Mucosa of stomach (tissue), 1 donor: ENCODE data around the gene BPIFB3.

ENCODE experiments used
- H3K27me3 ChIP-seq: one replicate; pipeline ENCODE4 v1.7.0; 2013; ENCODE audit warnings: mild to moderate bottlenecking, low read length; ENCODE audit not compliant: control insufficient read depth, insufficient read depth
- H3K36me3 ChIP-seq: one replicate; pipeline ENCODE4 v1.7.0; 2013; ENCODE audit warnings: low read length; ENCODE audit not compliant: control insufficient read depth, insufficient read depth
- H3K4me1 ChIP-seq: one replicate; pipeline ENCODE4 v1.7.0; 2013; ENCODE audit warnings: mild to moderate bottlenecking, low read length; ENCODE audit not compliant: control insufficient read depth, insufficient read depth
- H3K4me3 ChIP-seq: one replicate; pipeline ENCODE4 v1.7.0; 2013; ENCODE audit warnings: low read length
- H3K9ac ChIP-seq: one replicate; pipeline ENCODE4 v1.7.0; 2013; ENCODE audit warnings: mild to moderate bottlenecking, low read length, moderate library complexity
- H3K9me3 ChIP-seq: one replicate; pipeline ENCODE4 v1.7.0; 2013; ENCODE audit warnings: mild to moderate bottlenecking, low read length, moderate library complexity; ENCODE audit not compliant: control insufficient read depth
- donor health status: Pancreatic carcinoma.

The BPIFB3 gene

DNA sequence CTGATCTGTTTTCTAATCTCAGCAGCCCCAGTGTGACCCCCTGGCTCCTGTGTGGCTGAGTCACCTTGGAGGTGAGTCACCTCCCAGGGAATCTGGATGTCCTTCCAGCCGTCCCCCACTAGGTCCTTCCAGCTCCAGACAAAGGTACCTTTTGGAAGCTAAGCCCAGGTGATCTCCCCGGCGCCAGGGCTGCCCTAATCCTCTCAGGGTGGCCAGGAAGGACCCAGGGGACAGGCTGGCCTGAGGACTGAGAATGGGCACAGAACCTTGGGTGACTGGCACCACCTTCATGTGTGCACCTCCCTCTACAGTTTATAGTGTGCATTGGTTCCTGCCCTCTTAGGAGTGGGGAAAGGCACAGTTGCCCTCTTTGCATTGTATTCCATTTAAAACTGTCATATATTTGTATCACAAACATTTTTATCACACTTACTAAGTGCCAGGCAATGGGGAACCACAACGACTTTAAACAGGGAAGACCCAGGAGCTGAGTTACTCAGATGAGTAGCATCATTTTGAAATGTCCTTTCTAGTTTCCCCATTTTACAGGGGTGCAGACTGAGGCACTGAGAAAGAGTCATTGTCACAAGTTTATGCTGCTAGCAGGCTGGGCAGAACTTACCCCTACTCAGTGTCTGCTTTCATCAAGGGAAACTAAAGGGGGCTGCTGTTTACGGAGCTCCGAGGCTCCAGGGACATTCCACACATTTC, 23.1 kb downstream of the BPIFB3 start:
- Histone ChIP-seq H3K9me3 (no peaks in the 10 kb centered on the region), H3K4me1 (no peaks in the 10 kb centered on the region), H3K9ac (no peak overlapping the region), H3K4me3 (no peak overlapping the region), H3K27me3 (peaks cover 6% of the 10 kb centered on the region), H3K36me3 (no peaks in the 10 kb centered on the region)

- peaks cover 6% of the 10 kb centered on the region for H3K27me3 ChIP-seq
- no peak within 1 kb of the TSS for H3K4me3 ChIP-seq
- no peaks in the 10 kb centered on the region for H3K9me3 ChIP-seq
- no peak within 1 kb of the TSS for H3K9ac ChIP-seq
- H3K36me3 ChIP-seq: no peaks in the 10 kb centered on the region
- no peaks in the 10 kb centered on the region for H3K4me1 ChIP-seq
These were observed 25.6 kb downstream of the BPIFB3 start, which contains the start of gene BPIFB4 for GRCh38 chr20:33079259-33079658. Gene BPIFB4, plus strand, starts transcription at chr20:33079643. Its CDS starts 1,884 bp downstream, at chr20:33081527.

DNA sequence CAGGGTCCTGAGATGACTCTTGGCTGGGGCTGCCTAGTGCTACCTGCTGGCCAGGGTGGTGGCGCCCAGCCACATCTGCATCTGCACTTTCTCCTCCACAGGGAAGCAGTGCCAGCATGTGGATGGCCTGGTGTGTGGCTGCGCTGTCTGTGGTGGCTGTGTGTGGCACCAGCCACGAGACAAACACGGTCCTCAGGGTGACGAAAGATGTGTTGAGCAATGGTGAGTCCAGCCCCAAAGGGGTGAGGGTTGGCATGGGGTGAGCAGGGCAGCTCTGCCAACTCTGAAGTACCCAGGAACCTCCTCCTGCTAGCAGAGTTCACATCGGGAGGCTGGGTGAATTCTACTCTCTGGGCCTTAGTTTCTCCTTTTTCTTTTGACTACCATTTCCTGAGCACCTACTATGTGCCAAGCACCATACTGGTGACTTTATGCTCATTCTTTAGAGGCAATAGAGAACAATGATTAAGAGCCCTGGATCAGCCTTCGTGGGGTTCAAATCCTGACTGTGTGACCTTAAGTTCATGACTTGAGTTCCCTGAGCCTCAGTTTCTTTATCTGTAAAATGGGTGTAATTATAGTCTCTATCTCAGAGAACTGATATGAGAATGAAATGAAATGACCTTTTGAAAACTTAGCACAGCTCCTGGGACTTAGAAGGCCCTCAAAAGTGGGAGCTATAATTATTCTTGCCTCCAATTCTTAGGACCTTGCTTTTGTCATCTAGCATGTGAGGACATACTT, 27.9 kb downstream of the BPIFB3 start:
- Histone ChIP-seq H3K9ac (no peak overlapping the region), H3K27me3 (peaks cover 6% of the 10 kb centered on the region), H3K36me3 (no peaks in the 10 kb centered on the region), H3K9me3 (no peaks in the 10 kb centered on the region), H3K4me1 (no peaks in the 10 kb centered on the region), H3K4me3 (no peak overlapping the region)

DNA sequence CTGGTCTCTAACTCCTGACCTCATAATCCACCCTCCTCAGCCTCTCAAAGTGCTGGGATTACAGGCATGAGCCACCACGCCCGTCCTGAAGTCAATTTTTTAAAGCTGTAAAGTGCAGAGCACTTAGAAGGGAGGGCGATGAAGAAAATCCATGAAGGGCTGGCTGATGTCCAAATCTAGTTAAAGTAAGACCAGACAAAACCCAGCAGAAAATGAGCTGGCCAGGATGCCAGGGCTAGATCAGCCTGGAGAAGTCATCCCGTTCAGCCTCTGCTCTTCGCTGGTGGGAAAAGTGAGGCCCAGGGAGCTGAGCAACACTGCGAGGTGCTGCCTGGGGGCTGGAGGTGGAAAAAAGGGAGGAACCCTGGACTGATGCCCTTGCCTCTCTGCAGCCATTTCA, 28.8 kb downstream of the BPIFB3 start:
- Histone ChIP-seq H3K9me3 (no peaks in the 10 kb centered on the region), H3K9ac (no peak overlapping the region), H3K27me3 (peaks cover 3% of the 10 kb centered on the region), H3K4me1 (no peaks in the 10 kb centered on the region), H3K36me3 (no peaks in the 10 kb centered on the region), H3K4me3 (no peak overlapping the region)

DNA sequence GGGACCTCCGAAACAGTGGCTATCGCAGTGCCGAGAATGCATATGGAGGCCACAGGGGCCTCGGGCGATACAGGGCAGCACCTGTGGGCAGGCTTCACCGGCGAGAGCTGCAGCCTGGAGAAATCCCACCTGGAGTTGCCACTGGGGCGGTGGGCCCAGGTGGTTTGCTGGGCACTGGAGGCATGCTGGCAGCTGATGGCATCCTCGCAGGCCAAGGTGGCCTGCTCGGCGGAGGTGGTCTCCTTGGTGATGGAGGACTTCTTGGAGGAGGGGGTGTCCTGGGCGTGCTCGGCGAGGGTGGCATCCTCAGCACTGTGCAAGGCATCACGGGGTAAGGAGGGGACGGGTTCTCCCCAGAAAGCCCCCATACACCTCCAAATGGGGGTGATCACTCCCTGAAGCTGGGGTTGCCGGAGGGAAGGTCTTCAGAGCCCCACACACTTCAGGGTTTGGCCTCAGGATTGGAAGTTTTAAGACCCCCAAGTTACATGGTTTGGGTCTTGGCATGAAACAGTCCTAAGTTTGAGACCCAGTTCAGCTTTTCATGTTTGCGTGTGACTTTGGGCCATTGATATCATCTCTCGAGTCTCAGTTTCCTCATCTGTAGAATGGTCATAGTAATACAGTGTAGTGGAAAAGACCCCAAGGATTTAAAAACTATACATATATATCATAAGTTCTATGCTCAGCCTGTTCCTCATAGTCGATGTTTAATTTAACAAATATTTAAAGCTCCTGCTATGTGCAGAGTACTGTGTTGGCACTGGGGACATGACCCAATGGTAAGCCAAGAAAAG, 30.0 kb downstream of the BPIFB3 start:
- no peak overlapping the region for H3K9ac ChIP-seq

DNA sequence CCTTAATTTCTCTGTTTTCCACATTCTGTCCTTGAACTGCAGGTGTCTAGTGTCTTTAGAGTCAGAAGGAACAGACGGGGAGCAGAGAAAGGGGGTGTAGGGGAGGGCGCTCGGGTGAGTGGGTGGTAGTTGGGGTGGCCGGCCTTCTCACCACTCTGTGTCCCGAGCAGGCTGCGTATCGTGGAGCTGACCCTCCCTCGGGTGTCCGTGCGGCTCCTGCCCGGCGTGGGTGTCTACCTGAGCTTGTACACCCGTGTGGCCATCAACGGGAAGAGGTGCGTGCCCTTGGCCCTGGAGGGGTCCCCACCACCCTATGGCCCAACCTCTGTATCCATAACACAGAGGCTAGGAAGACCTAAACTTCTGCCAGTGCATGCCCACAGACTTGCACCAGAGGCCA, 31.0 kb downstream of the BPIFB3 start:
- H3K4me1 ChIP-seq: no peaks in the 10 kb centered on the region
- no peaks in the 10 kb centered on the region for H3K9me3 ChIP-seq
- H3K27me3 ChIP-seq: no peaks in the 10 kb centered on the region
- H3K9ac ChIP-seq: no peak overlapping the region
- no peaks in the 10 kb centered on the region for H3K36me3 ChIP-seq
- H3K4me3 ChIP-seq: no peak overlapping the region

More for the DNA sequence above, 30.0 kb downstream of the BPIFB3 start:
- Histone ChIP-seq H3K36me3 (no peaks in the 10 kb centered on the region), H3K4me1 (no peaks in the 10 kb centered on the region), H3K9me3 (no peaks in the 10 kb centered on the region), H3K4me3 (no peak overlapping the region), H3K27me3 (no peaks in the 10 kb centered on the region)

- Histone ChIP-seq H3K9ac (no peak overlapping the region), H3K9me3 (no peaks in the 10 kb centered on the region), H3K36me3 (no peaks in the 10 kb centered on the region), H3K4me3 (no peak overlapping the region), H3K27me3 (no peaks in the 10 kb centered on the region), H3K4me1 (no peaks in the 10 kb centered on the region)
These were observed 32.5 kb downstream of the BPIFB3 start for GRCh38 chr20:33086052-33086722.

GRCh38 chr20:33091147-33091546, 37.4 kb downstream of the BPIFB3 start:
- no peaks in the 10 kb centered on the region for H3K27me3 ChIP-seq
- H3K4me3 ChIP-seq: no peak overlapping the region
- H3K4me1 ChIP-seq: no peaks in the 10 kb centered on the region
- no peaks in the 10 kb centered on the region for H3K36me3 ChIP-seq
- no peaks in the 10 kb centered on the region for H3K9me3 ChIP-seq
- H3K9ac ChIP-seq: no peak overlapping the region

DNA sequence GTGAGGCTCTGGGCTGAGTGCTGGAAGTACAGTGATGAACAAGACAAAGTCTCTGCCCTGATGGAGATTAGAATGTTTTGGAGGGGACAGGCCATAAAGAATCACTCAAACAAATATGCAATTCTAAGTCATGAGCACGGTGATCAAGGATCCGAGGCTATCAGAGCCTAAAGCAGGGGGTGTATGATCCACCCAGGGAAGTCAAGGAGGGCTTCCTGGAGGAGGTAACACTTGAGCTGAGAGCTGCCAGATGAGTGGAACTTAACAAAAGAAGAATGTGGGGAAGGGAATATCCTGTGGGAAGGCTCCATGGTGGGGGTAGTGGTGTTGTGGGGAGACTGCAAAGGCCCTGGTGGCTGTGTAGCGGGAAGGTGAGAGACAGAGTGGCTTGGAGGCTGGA, 38.0 kb downstream of the BPIFB3 start:
- Histone ChIP-seq H3K4me1 (no peaks in the 10 kb centered on the region), H3K27me3 (no peaks in the 10 kb centered on the region), H3K9ac (no peak overlapping the region), H3K4me3 (no peak overlapping the region), H3K36me3 (no peaks in the 10 kb centered on the region), H3K9me3 (no peaks in the 10 kb centered on the region)

GRCh38 chr20:33092361-33092760, 38.7 kb downstream of the BPIFB3 start:
- Histone ChIP-seq H3K9ac (no peak overlapping the region), H3K4me1 (no peaks in the 10 kb centered on the region), H3K27me3 (no peaks in the 10 kb centered on the region), H3K36me3 (no peaks in the 10 kb centered on the region), H3K9me3 (no peaks in the 10 kb centered on the region), H3K4me3 (no peak overlapping the region)

DNA sequence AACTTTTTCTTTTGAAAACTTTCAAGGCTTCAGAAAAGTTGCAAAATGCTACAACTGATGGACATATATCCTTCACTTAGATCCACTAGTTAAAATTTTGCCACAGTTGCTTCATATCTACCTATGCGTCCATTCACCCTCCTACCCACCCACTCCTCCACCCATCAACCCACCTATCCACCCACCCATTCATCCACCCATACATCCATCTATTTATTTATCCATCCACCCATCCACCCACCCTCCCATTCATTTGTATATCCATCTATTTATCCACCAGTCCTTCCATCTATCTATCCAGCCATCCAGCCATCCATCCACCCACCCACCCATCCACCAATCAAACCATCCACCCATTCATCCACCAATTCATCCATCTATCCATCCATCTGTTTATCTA, 39.4 kb downstream of the BPIFB3 start:
- no peaks in the 10 kb centered on the region for H3K27me3 ChIP-seq
- H3K4me1 ChIP-seq: no peaks in the 10 kb centered on the region
- no peaks in the 10 kb centered on the region for H3K9me3 ChIP-seq
- no peak overlapping the region for H3K4me3 ChIP-seq
- no peaks in the 10 kb centered on the region for H3K36me3 ChIP-seq
- H3K9ac ChIP-seq: no peak overlapping the region
